HUDEP-2 (cell line): Measurements from ENCODE around the gene PUS3.
"Not testable (repeated sequence)": the region's sequence is repeated elsewhere in the genome, so short reads cannot be mapped to it uniquely, and the experiment has no call there.

Source experiments
- DNase-seq, 76 experiments: peaks; one replicate each; lab custom pipeline; 2025; ENCODE audit not compliant: unreplicated experiment in 76 of 76; lab: John Stamatoyannopoulos, UW

The PUS3 gene

GRCh38 chr11:125922156-125922555, 19.1 kb upstream of the PUS3 start:
- no peak for DNase-seq

- no peak for DNase-seq
Measured at GRCh38 chr11:125921042-125921441, 18.0 kb upstream of the PUS3 start.

GRCh38 chr11:125918140-125918840, 15.3 kb upstream of the PUS3 start:
- DNase-seq = no peak

- DNase-seq = no peak
Measured at GRCh38 chr11:125916683-125917347, 13.8 kb upstream of the PUS3 start.

GRCh38 chr11:125914601-125915000, 11.6 kb upstream of the PUS3 start:
- not testable (repeated sequence) for DNase-seq

GRCh38 chr11:125910226-125910849, 7.3 kb upstream of the PUS3 start:
- DNase-seq = no peak

GRCh38 chr11:125904678-125905077, 1.7 kb upstream of the PUS3 start:
- DNase-seq = no peak

GRCh38 chr11:125903711-125904659, 979 bp upstream of the PUS3 start, which contains the start of gene DDX25:
Gene DDX25 (plus strand): TSS chr11:125904508. CDS start chr11:125904518, 10 bp downstream.
- DNase-seq = no peak

GRCh38 chr11:125902277-125902926, 604 bp downstream of the PUS3 start:
- DNase-seq = peak in 1 of 76 experiments; percentile 31

- DNase-seq = no peak
Measured at GRCh38 chr11:125901872-125902271, 1.1 kb downstream of the PUS3 start.

- DNase-seq = no peak
Measured at GRCh38 chr11:125892994-125893393, 10.0 kb downstream of the PUS3 start.

GRCh38 chr11:125892071-125892470, 10.9 kb downstream of the PUS3 start:
- DNase-seq = no peak

GRCh38 chr11:125890447-125891100, 12.4 kb downstream of the PUS3 start:
- DNase-seq = peak in 4 of 76 experiments; percentile 1 to 17 (median 5)

- peak; percentile 52 to 96 (median 92) for DNase-seq
Measured at GRCh38 chr11:125887373-125888324, 15.4 kb downstream of the PUS3 start, which contains the start of gene HYLS1. Gene HYLS1 (plus strand): TSS chr11:125887668. CDS start chr11:125899369, 11,701 bp downstream.

- peak in 60 of 76 experiments; percentile 8 to 85 (median 62) for DNase-seq
Measured at GRCh38 chr11:125886997-125887372, 16.0 kb downstream of the PUS3 start.

GRCh38 chr11:125883375-125883774, 19.6 kb downstream of the PUS3 start:
- no peak for DNase-seq

- DNase-seq = no peak
Measured at GRCh38 chr11:125881291-125881690, 21.7 kb downstream of the PUS3 start.

GRCh38 chr11:125874556-125875124, 28.4 kb downstream of the PUS3 start:
- peak in 49 of 76 experiments; percentile 3 to 63 (median 27) for DNase-seq
